HG02852 (cell line): ENCODE results near the gene PAOX.
"Not testable (repeated sequence)": the region's sequence is repeated elsewhere in the genome, so short reads cannot be mapped to it uniquely, and the experiment has no call there.

Experiments used
- ATAC-seq: cut with Tn5 transposase; IDR thresholded peaks from one replicate; pipeline ENCODE4 v1.9.1; 2021; ENCODE audit warnings: mild to moderate bottlenecking, moderate library complexity; ENCODE audit not compliant: unreplicated experiment

Gene PAOX

DNA sequence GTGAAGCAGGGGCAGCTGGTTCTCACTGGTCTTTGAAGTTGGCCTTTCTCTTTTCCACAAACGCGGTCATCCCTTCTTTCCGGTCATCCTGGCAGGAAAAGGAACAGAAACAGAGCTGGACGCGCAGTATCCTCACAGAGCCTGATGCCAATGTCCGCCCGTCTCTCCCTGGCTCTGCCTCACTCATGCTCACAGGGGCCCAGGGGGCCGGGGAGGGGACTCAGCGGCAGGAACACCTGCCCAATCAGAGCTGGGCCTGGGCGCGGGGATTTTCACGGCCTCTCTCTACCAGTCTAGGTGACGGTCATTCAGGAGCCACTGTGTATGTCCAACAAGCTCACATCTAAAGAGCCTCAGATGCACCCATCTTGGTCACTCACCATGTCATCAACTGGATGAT, 16.2 kb upstream of the PAOX start:
- no peak for ATAC-seq

DNA sequence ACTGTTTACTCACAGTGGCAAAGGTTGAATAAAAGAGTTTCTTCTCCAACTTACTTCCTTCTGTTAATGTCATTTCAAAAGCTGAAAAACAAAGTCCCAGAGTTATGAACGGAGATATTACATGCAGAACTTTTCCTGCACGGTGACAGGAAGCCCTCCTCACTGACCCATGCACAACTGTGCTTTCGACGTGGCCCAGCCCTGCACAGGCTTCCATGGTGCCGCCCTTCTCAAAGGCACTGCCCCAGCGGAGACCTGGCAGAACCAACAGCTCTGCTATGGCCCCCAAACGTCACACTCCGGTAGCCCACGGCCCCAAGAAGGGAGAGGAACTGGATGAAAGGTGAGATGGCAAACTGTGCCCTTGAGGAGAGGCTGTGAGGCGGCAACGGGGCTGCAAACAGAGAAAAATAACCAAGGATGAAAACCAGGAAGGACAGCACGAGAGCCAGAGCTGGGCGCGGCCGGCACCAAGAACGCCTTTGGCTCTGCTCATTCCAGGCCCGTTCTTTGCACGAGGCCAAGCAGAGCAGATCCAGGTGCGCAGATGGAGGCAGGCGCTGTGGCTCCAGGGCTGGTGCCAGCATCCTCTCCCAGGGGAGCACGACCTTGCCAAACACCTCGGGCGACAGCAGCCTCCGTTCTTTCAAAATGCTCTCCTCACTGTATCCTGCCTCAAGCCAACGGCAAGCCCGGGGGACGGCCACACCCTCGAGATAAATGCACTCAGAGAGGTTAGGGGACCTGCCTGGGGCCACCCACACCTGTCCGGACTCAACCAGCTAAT, 14.2 kb upstream of the PAOX start:
- ATAC-seq = no peak

DNA sequence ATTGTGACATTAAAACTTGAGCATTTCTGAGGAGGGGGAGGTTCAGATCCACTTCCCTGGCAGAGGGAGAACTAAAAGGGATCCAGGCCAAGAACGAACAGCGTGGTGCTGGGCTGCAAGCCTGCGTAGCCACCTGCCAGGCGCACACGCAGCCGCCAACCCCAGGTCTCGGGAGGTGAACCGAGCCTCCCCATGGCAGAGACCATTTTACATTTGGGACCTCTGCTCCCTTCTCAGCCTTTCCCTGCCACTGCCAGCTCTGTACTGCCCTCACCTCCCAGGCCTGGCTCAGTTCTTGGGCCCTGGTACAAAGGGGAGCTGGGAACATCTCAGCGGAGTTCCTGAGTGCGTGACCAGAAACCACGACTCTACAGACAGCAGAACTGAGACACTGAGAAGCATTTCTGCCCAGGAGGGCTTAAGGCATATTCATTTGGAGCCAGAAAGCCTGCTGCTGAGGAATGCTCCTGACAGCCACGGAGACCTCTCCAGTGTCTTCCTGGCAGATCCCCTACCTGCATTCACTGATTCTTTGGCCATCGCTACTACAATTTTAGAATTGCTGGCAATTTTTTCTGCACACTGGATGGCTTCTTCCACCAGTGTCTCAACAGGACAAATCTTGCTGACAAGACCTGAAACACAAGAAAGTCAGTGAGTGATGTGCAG, 13.5 kb upstream of the PAOX start:
- ATAC-seq = no peak

DNA sequence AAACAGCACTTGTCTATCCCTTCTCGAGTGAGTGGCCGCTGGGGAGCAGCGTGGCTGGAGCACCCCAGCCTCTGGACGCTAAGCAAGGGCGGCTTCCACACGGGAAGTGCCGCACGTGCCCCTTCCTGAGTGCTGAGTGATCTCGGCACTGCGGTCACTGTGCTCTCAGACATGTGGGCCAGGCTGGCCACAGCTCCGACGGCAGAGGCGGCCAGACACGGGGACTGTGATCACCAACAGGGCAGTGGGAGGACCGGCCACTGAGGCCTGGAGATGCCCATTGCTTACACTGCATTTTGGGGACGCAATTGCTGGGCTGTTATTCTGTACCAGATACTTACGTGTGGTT, 13.0 kb upstream of the PAOX start:
- no peak for ATAC-seq

DNA sequence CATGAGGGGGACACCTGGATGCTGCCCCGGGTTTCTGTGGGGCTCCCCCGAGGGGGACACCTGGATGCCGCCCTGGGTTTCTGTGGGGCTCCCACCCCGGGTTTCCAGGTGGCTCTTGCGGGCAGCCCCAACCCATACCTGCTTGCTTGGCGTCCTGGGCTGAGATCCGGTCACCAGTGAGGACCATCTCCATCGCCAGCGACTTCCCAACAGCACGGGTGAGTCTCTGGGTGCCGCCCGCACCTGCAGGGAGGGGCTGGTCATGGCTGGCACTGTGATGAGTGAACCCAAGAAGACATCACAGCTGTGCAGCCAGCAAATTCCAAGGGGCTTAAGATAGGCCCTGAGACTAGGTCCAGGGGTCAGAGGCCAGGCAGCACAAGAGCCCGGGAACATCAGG, 12.3 kb upstream of the PAOX start:
- ATAC-seq = no peak

DNA sequence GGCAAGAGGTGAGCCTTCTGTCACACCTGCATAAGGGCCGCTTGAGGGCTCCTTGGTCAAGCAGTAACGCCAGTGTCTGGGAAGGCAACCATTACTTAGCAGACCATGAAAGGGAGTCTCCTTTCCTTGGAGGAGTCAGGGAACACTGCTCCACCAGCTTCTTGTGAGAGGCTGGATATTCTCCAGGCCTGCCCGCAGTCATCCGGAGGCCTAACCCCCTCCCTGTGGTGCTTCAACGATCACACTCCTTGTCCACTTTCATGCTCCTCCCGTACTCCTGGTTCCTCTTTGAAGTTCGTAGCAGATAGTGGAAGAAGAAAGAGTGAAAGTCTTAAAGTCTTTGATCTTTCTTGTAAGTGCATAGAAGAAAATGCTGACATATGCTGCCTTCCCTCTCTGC, 11.6 kb upstream of the PAOX start:
- not testable (repeated sequence) for ATAC-seq

DNA sequence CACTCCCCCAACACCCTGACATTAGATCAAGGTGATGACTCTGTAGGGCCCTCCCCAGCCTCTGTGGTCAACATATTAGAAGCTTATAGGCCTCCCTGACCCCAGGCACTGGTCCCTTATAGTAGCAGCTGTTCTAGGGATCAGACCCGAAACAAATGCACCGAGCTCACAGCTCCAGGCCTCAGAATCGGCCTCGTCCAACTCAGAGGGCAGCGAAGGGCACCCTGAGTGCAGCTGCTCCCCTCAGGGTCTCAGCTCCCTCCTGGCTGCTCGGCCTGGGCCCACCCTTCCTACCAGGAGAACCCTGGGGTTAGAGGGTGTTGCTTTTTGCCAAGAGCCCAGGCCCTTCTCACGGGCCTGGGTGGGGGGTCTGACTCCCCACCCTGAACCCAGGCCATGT, 10.9 kb upstream of the PAOX start:
- no peak for ATAC-seq

DNA sequence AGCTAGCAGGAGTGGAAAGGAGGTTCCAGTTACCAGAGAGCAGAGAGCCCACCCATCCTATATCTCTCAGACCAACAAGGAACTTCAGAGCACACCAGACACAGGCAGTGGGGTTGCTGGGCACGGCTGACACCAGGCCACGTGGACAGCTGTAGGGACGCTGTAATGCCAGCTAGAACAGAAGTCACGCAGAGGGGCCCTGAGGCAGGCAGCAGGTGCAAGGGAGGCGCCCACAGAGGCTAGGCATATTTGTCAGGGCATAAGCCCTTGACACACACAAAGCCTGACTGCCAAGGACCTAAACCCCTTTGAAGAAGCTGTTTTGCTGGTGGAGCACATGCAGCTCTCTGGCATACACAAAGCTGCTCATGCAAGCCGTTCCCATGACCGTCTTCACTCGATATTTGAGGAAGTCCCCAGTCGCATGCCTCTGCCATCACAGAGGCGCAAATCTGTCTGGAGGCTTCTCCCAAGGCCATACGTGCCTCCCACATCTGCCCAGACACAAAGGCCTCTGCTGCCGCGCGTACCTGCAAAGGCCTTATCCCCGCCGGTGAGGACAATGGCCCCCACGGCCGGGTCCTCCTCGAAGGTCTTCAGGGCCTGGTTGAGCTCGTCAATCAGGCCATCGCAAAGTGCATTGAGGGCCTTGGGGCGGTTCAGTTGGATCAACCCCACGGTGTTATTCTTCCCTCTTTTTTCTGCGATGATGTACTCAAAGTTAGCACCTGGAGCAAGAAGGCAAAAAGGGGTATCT, 8.9 kb upstream of the PAOX start:
- no peak for ATAC-seq

DNA sequence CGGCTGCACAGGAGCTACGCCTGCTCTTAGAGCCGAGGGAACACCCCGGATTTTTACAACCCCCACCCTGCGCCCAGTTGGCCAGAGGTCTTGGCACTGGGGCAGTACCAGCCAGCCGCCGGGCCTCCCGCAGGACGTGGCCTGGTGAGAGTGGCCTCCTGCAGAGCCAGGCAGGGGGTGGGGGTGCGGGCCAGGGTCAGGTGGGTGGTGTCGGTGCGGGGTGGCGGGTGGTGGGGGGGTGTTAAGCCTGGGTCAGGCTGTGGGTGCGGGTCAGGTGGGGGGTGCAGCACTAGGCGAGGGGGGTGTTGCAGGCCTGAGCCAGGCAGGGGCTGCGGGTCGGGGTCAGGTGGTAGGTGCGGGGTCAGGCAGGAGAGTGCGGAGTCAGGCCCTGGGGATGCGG, 6.6 kb upstream of the PAOX start:
- no peak for ATAC-seq

DNA sequence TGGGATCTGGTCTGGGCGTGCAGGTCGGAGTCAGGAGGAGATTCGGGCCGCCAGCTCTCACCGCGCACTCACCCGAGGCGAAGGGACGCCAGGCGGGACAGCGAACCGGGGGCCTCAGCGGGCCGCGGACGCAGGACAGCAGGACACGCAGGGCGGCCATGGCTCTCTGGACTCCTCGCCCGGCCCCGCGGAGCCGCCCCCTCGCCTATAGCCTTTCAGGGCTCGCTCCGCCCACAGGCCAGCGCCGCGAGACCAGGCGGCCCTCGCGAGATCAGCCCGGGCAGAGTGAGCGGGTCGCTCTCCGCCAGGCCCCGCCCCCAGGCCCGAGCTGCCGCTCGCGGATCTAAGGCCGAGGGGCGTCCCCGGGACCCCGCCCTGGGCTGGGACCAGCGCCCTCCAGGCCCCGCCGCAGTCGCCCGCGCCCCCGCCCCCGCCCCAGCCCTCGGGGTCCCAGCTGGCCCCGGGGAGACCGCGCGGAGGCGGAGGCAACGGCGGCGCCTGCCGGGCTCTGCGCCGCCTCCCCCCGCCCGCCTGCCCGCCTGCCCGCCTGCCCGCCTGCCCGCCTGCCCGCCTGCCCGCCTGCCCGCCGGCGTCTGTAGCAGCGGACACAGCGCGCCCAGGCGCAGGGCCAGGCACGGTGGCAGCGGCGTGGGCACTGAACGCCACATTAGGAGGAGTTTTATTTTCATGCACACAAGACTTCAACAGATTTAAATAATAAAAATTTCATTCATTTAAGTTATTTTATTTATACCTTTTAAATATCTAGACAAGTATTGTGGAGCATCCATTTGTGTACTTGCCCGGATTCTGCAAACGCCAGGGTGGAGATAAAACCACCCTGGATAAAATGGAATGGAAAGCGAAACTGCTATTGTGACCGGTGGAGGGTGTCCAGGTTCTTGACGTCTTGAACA, 5.6 kb upstream of the PAOX start, which contains the start of gene ECHS1:
Gene ECHS1, minus strand, starts transcription at position 181 of the 917 bp plus-strand sequence. Its CDS starts 21 bp downstream, at position 160.
- peak; percentile 90 for ATAC-seq

DNA sequence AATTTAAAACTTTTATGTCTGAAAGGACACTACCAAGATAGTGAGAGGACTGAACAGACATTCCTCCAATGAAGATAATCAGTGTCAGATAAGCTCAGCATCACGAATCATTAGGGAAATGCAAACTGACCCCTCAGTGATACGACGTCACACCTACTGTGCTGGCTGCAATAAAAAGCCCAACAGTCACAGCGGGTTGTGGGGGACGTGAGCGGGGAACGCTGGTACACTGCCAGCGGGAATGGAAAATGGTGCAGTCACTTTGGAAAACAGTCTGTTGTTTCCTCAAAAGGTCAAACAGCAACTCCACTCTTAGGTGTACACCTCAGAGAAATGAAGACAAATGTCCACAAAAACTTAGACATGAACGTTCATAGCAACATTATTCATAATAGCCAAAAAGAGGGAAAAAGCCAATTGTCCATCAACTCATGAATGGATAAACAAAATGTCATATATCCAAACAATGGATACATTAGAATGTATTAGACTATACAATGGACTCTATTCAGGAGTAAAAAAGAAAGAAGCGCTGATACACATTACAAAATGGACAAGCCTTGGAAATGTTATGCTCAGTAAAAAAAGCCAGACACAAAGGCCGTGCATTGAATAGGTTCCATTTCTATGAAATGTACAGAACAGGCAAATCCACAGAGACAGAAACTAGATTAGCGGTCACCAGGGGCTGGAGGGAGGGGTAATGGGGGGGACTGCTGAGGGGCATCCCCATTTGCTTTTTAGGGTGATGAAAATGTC, 3.5 kb upstream of the PAOX start:
- no peak for ATAC-seq

DNA sequence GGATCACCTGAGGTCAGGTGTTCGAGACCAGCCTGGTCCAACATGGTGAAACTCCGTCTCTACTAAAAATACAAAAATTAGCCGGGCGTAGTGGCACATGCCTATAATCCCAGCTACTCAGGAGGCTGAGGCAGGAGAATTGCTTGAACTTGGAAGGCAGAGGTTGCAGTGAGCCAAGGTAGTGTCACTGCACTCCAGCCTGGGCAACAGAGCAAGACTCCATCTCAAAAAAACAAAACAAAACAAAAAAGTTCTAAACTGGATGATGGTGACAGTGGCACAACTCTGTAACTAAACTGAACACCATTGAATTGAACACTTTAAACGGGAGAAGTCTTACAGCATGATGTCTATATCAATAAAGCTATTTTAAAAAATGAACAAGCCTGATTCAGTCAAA, 2.9 kb upstream of the PAOX start:
- not testable (repeated sequence) for ATAC-seq

DNA sequence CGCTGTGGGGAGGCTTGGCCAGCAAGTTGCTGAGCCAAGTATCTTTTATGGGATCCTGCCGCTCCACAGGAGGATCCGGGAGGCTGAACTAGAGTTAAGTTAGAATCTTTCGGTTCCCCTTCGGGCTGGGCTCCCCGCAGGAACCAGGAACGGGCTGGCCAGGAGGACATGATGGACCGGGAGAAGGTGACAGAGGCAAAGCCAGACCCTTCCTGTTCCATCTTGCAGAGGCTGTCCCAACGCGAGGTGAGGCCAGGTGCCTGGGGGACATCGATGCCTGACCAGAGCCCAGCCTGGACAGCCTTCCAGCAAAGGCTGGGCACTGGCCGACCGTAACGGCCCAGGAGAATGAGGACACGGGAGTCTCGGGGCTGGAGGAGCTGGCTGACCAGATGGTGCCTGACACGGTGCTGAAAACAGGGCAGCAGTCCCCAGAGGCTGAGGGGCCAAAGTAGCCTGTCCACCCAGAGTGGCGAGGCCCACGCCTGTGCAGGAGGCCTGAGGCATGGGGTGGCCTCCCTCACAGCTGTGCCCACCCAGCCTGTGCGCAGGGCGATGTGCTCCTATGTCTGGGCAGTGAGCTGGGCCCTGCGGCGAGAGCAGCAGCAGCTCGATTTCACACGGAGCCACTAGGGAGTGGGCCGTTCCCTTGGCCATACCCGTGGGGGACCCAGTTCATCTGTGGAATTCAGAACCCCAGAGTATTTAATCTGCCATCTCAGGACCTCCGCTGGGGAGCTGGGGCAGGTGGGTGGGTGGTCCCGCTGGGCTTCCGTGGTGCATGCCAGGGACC, 1.8 kb upstream of the PAOX start:
- no peak for ATAC-seq

DNA sequence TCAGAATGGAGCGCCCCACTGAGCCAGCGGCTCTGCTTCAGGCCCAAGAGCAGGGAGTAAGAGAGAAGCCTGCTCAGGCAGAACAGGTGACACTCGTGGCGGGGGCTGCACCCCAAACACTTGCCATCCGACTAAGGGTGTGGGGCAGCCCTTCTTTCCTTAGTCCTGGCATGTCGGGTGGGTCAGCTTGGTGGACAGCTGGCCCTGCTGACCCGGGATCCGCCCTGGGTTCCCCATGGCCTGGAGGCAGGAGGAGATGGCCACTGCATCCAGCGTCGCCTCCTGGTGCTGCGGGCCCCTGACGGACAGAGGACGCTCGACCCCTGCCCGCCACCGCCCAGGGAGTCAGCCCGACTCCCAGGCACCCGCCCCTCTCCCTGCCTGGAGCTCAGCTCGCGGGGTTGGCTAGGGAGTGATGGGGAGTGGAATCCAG, 1.2 kb upstream of the PAOX start:
- ATAC-seq = no peak

DNA sequence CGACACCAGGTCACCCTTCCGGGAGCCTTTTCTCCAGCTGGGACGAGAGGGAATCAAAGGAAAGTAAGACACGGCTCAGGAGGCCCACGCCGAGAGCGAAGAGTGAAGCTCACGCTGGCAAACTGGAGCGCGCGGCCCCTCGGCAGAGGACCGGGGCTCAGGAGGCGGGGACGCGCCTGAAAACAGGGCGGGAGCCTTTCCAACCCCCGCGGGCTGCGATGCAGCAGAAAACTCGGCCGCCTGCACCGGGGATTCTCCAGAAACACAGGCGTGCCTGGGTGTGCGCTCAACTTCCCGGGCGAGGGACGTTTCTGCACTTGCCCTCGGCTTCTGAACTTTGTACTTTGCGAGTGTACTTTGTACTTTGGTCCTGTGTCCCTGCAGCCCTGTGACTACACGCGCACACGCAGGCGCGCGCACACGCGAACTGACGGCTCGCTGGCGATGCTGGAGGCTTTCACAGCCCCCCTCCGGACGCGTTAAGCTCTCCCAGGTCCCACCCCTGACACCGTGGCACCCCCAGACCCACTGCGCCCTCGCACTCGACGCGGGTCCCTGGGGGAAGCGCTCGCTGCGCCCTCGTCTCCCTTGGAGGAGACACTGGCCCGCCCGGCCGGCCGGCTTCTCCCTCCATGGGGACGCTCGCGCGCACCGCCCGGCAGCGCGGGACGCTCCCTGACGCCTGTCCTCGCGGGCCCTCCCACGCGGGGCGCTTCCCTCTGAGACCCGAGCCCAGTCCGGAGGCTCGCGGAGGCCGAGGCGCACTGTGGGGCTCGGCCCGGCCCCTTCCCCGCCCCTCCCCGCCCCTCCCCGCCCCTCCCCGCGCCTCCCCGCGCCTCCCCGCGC, 588 bp upstream of the PAOX start:
- peak; percentile 31 for ATAC-seq

DNA sequence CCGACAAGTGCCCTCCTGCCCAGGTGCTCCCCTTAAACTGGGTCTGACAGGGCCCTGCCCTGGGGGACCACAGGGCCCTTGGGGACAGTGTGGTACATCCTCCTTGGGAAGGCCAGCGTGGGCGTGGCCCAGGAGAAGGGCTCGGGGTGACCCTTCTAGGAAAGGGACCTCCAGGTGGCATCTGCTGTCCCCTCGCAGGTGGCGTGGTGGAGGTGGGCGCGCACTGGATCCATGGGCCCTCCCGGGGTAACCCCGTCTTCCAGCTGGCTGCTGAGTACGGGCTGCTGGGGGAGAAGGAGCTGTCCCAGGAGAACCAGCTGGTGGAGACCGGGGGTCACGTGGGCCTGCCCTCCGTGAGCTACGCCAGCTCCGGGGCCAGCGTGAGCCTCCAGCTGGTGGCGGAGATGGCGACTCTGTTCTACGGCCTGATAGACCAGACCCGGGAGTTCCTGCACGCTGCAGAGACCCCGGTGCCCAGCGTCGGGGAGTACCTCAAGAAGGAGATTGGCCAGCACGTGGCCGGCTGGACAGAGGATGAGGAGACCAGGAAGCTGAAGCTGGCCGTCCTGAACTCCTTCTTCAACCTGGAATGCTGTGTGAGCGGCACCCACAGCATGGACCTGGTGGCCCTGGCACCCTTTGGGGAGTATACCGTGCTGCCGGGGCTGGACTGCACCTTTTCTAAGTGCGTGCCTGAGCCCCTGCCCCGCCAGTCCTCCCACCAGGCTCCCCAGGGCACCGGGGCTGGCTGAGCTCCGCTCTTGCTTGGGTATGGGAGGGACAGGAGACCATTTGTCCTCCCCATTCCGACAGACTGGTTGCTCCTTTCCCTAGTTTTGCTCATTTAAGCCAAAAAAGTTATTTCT, 972 bp downstream of the PAOX start:
- ATAC-seq = no peak

DNA sequence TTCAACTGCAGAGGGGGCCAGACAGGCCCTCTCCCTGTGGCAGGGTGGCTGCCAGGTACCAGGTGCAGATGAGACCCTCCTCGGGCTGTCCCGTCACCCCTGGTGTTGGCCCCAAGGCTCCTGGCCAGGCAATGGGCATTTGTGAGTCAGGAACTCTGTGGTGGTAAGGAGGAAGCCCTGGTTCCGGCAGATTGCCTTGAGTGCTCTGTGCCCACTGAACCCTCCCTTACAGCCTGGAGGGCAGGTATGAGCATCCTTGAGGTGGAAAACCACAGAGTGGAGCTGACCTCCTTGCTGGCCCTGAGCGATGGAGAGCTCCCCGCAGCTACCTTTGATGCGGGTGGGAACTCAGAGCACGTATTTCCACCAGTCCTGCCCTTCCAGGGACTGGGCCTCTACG, 2.0 kb downstream of the PAOX start:
- no peak for ATAC-seq
